ENCODE measurements around the gene MAP3K14. TPM values are rescaled to one million over a fixed set of nuclear protein-coding genes. Genes with fewer than 3 reads are reported as not detected.

MAP3K14 gene
- total RNA-seq, 1 experiment from 2014 or later: 9.2 TPM

DNA sequence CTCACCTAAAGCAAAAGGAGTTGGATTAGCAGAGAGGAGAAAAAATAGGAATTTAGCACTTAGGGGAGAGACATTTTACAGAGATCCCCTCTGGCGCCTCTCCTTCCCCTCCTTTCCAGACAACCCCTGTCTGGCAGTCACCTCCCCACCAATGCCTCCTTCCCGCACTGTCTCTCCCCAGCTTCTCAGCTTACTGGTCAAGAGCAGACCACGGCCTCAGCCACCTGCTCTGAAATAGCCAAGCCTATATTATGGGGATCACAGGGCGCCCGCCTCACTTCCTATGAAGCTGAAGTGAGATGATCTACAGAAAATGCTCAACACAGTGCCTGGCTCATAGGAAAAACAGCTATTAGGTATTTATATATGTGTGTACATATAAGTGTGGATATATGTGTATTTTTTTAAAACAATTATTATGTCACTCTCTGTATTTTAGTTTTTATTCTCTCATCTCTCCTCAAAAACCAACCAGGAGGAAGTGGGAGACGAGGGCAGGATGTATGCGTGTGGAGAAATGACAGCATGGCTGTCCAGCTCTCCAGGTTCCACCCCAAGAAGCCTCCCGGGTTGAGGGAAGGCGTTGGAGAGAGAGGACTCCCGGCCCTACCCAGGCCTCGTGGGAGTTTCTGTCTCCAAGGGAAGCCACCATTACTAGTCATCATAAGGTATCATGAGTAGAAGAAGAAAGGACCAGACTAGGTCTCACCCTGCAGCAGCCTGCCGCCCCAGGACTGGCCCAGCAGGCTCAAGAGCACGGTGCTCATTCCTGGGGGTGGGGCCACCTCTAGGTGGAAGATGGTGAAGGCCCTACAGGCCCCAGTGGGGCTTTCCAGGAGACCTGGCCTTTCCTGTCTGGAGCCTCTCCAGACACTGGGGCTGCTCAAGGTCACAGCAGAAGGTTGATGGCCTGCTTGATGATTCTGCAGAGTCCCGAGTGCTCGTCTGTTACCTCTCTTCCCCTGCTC lies 27.2 kb downstream of the MAP3K14 start:
- intact Hi-C loops (cut with micrococcal nuclease): loop anchor here (5.0 kb wide), 1 partner anchor 83 kb away; no protein-coding TSS in a partner anchor
- BruUV-seq (replicated peaks): no TSS peak
- Mint-ChIP-seq H3K9me3 (ENCODE audit: unreplicated experiment) (no peaks in the 10 kb centered on the region), H3K4me3 (ENCODE audit: unreplicated experiment) (no peak overlapping the region), H3K27me3 (ENCODE audit: insufficient read depth, unreplicated experiment) (no peaks in the 10 kb centered on the region), H3K27ac (ENCODE audit: low read depth, unreplicated experiment) (no peak overlapping the region), H3K36me3 (ENCODE audit: insufficient read depth, unreplicated experiment) (peaks cover 56% of the 10 kb centered on the region), H3K4me1 (ENCODE audit: insufficient read depth, unreplicated experiment) (peaks cover 20% of the 10 kb centered on the region)
- ChIA-PET POLR2A (no interaction called here), CTCF (interaction anchor here (0.6 kb wide), 1 partner anchor 136 kb away, joined by 3 read pairs; no protein-coding TSS in a partner anchor)
- DNase-seq (ENCODE audit: unreplicated experiment): no peak
- TF ChIP-seq, protein P1, sequence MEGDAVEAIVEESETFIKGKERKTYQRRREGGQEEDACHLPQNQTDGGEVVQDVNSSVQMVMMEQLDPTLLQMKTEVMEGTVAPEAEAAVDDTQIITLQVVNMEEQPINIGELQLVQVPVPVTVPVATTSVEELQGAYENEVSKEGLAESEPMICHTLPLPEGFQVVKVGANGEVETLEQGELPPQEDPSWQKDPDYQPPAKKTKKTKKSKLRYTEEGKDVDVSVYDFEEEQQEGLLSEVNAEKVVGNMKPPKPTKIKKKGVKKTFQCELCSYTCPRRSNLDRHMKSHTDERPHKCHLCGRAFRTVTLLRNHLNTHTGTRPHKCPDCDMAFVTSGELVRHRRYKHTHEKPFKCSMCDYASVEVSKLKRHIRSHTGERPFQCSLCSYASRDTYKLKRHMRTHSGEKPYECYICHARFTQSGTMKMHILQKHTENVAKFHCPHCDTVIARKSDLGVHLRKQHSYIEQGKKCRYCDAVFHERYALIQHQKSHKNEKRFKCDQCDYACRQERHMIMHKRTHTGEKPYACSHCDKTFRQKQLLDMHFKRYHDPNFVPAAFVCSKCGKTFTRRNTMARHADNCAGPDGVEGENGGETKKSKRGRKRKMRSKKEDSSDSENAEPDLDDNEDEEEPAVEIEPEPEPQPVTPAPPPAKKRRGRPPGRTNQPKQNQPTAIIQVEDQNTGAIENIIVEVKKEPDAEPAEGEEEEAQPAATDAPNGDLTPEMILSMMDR (IDR thresholded peaks at IDR 0.05; ENCODE audit: unreplicated experiment): no peak

DNA sequence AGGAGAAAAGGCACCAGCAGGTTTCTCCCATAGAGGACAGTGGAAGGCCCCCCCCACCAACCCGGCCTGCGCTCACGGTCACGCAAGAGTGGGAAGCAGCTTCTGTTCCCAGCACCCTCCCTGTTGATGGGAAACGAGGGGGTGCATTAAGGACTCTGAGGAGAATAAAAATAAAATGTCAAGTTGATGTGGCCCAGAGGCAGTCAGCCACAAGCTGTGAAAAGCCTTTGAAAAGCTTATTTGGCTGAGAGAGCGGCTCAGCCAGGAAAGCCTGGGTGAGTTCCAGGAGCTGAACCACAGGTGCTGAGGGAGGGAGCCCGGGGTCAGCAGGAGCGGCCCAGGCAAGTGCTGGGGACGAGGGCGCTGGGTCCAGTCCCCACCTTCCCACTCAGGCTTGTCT lies 28.0 kb downstream of the MAP3K14 start:
- peaks cover 13% of the 10 kb centered on the region for H3K4me1 Mint-ChIP-seq (ENCODE audit: insufficient read depth, unreplicated experiment)
- H3K36me3 Mint-ChIP-seq (ENCODE audit: insufficient read depth, unreplicated experiment): peaks cover 61% of the 10 kb centered on the region
- ChIA-PET CTCF (interaction anchor here (0.7 to 0.8 kb wide), 2 partner anchors 30 kb away, joined by 3 read pairs; no protein-coding TSS in a partner anchor), POLR2A (no interaction called here)
- intact Hi-C loops (cut with micrococcal nuclease): no loop called here
- no peak for DNase-seq (ENCODE audit: unreplicated experiment)
- TF ChIP-seq, protein P1 (IDR thresholded peaks at IDR 0.05; ENCODE audit: unreplicated experiment): no peak
- BruUV-seq (replicated peaks): no TSS peak
- H3K27ac Mint-ChIP-seq (ENCODE audit: low read depth, unreplicated experiment): no peak overlapping the region
- H3K9me3 Mint-ChIP-seq (ENCODE audit: unreplicated experiment): no peaks in the 10 kb centered on the region
- H3K27me3 Mint-ChIP-seq (ENCODE audit: insufficient read depth, unreplicated experiment): no peaks in the 10 kb centered on the region
- H3K4me3 Mint-ChIP-seq (ENCODE audit: unreplicated experiment): no peak overlapping the region

DNA sequence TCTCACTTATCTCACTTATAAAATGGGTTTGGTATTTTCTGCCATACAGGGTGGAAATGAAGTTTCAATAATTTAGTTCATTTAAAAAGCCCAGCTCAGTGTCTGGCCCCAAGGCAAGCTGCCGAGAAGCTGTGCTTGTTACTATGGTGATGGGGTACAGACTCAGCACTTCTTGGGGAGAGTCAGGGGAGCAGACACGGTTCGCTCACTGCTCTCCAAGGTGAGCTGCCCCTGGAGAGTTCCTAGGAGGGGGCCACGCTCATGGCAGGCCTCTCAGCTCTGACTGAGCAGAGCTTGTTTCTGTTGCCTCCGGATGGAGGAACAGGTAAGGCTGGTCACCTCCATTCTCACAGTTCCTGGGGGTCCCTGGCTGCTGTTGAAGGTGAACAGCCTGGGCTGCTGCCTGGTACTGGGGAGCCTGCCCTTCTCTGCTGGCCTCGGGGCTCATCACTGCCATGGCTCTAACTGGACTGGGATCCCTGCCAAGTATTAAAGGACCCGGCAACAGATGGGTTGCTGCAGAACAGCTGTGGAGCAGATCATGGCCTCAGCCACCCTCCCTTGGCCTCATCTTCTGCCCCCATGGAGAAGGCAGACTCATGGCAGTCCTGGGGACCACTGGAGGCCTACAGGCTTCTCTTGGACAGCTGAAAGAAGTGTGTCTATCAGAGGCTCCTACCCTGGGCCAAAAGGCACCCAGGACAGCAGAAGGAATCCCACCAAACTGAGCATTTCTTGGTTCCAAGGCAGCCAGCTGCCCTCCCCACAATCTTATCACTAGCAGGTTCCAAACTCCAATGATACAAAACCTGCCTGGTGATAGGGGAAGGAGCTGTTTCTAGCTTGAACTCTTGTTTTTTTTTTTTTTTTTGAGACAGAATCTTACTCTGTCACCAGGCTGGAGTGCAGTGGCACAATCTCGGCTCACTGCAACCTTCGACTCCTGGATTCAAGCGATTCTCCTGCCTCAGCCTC lies 29.0 kb downstream of the MAP3K14 start:
- Mint-ChIP-seq H3K27me3 (ENCODE audit: insufficient read depth, unreplicated experiment) (no peaks in the 10 kb centered on the region), H3K9me3 (ENCODE audit: unreplicated experiment) (no peaks in the 10 kb centered on the region), H3K4me3 (ENCODE audit: unreplicated experiment) (no peak overlapping the region), H3K4me1 (ENCODE audit: insufficient read depth, unreplicated experiment) (peaks cover 3% of the 10 kb centered on the region), H3K27ac (ENCODE audit: low read depth, unreplicated experiment) (no peak overlapping the region), H3K36me3 (ENCODE audit: insufficient read depth, unreplicated experiment) (peaks cover 71% of the 10 kb centered on the region)
- no peak for DNase-seq (ENCODE audit: unreplicated experiment)
- ChIA-PET POLR2A (interaction anchor here (0.6 to 1.6 kb wide), 5 partner anchors 10 to 152 kb away, joined by 3 to 4 read pairs (median 4); partner anchors contain the start of gene MAP3K14), CTCF (interaction anchor here (0.7 to 1.0 kb wide), 3 partner anchors 11 to 31 kb away, joined by 3 to 4 read pairs (median 3); no protein-coding TSS in a partner anchor)
- TF ChIP-seq, protein P1 (IDR thresholded peaks at IDR 0.05; ENCODE audit: unreplicated experiment): no peak
- BruUV-seq (replicated peaks): no TSS peak
- intact Hi-C loops (cut with micrococcal nuclease): no loop called here

Measured in MCF 10A (cell line).